Stimulated activated naive CD8-positive, alpha-beta T cell treated with anti-CD3 and anti-CD28 coated beads, Interleukin-15, Interleukin-2, amounts not matched to agents 100 U/mL and 50 U/mL, for 24 hours (primary cell): ENCODE measurements around the gene VAV3.
"Not testable (repeated sequence)": the region's sequence is repeated elsewhere in the genome, so short reads cannot be mapped to it uniquely, and the experiment has no call there.

Source experiments
- ATAC-seq: fragments of 150-1000 bp; cut with Tn5 transposase; one replicate; pipeline ENCODE4 v1.10.0; 2021
- DNase-seq: peaks from one replicate; pipeline ENCODE4 v3.0.0; 2021

The VAV3 gene

GRCh38 chr1:107683683-107684082 is 281.3 kb downstream of the VAV3 start:
- no peak for ATAC-seq
- DNase-seq, result no peak

GRCh38 chr1:107683191-107683657 is 281.8 kb downstream of the VAV3 start:
- DNase-seq, result no peak
- no peak for ATAC-seq

GRCh38 chr1:107682467-107682866 is 282.5 kb downstream of the VAV3 start:
- no peak for ATAC-seq
- DNase-seq, result no peak

- DNase-seq (no peak), ATAC-seq (no peak)
Observed at GRCh38 chr1:107681001-107681479, 283.9 kb downstream of the VAV3 start.

- ATAC-seq (no peak), DNase-seq (no peak)
Observed at GRCh38 chr1:107680579-107680985, 284.4 kb downstream of the VAV3 start.

- DNase-seq, result no peak
Observed at GRCh38 chr1:107679411-107679953, 285.5 kb downstream of the VAV3 start.

GRCh38 chr1:107678993-107679392 is 286.0 kb downstream of the VAV3 start:
- ATAC-seq, result no peak

More at GRCh38 chr1:107679411-107679953, 285.5 kb downstream of the VAV3 start:
- ATAC-seq, result no peak

GRCh38 chr1:107677697-107678096 is 287.3 kb downstream of the VAV3 start:
- DNase-seq (no peak), ATAC-seq (no peak)

More at GRCh38 chr1:107678993-107679392, 286.0 kb downstream of the VAV3 start:
- DNase-seq, result no peak

- DNase-seq (no peak), ATAC-seq (no peak)
Observed at GRCh38 chr1:107674486-107674885, 290.5 kb downstream of the VAV3 start.

GRCh38 chr1:107673006-107673405 is 292.0 kb downstream of the VAV3 start:
- ATAC-seq (no peak), DNase-seq (no peak)

- DNase-seq (no peak), ATAC-seq (no peak)
Observed at GRCh38 chr1:107670397-107671040, 294.5 kb downstream of the VAV3 start.

- no peak for ATAC-seq
- DNase-seq, result no peak
Observed at GRCh38 chr1:107669996-107670395, 295.0 kb downstream of the VAV3 start.

- ATAC-seq (no peak), DNase-seq (no peak)
Observed at GRCh38 chr1:107668762-107669161, 296.2 kb downstream of the VAV3 start.

GRCh38 chr1:107666493-107666892 is 298.5 kb downstream of the VAV3 start:
- DNase-seq (no peak), ATAC-seq (no peak)

GRCh38 chr1:107664982-107665925 is 299.7 kb downstream of the VAV3 start:
- ATAC-seq, result no peak
- no peak for DNase-seq

- no peak for DNase-seq
Observed at GRCh38 chr1:107662971-107663370, 302.0 kb downstream of the VAV3 start.

GRCh38 chr1:107661158-107661557 is 303.8 kb downstream of the VAV3 start:
- ATAC-seq (no peak), DNase-seq (no peak)

More at GRCh38 chr1:107662971-107663370, 302.0 kb downstream of the VAV3 start:
- no peak for ATAC-seq

GRCh38 chr1:107659961-107660360 is 305.0 kb downstream of the VAV3 start:
- ATAC-seq (no peak), DNase-seq (no peak)

- no peak for ATAC-seq
- DNase-seq, result no peak
Observed at GRCh38 chr1:107657356-107657755, 307.6 kb downstream of the VAV3 start.

- DNase-seq (no peak), ATAC-seq (no peak)
Observed at GRCh38 chr1:107653765-107654164, 311.2 kb downstream of the VAV3 start.

GRCh38 chr1:107653005-107653404 is 312.0 kb downstream of the VAV3 start:
- no peak for DNase-seq
- ATAC-seq, result no peak

GRCh38 chr1:107650825-107651224 is 314.2 kb downstream of the VAV3 start:
- not testable (repeated sequence) for DNase-seq, ATAC-seq

GRCh38 chr1:107649023-107649422 is 316.0 kb downstream of the VAV3 start:
- ATAC-seq (no peak), DNase-seq (no peak)
